CD4-positive, alpha-beta memory T cell (primary cell): ENCODE measurements around the gene OR14A16. TPM values are rescaled to one million over a fixed set of nuclear protein-coding genes. Genes with fewer than 3 reads are reported as not detected.

Source experiments
- CTCF ChIA-PET: fragments of 350-600 bp; sonication (Branson Sonifier 250); formaldehyde crosslinking; loops from one replicate; lab custom pipeline; 2021; ENCODE audit warnings: inconsistent platforms; ENCODE audit not compliant: partially characterized antibody; lab: Charles Lee
- POLR2A ChIA-PET: fragments of 350-600 bp; sonication (Branson Sonifier 250); formaldehyde crosslinking; loops from one replicate; lab custom pipeline; 2021; ENCODE audit not compliant: partially characterized antibody; lab: Charles Lee
- DNase-seq, 5 donors: peaks; one replicate each; pipeline versions ENCODE4 v3.0.0 to v3.0.0-alpha.2; 2020 to 2022; ENCODE audit warnings: mixed read lengths in 1 of 5
- H3K27ac ChIP-seq: one replicate; pipeline ENCODE4 v1.7.0; 2013; ENCODE audit warnings: low read depth, low read length
- H3K27me3 ChIP-seq: 2 replicates; pipeline ENCODE4 v1.7.0; 2013; ENCODE audit warnings: mild to moderate bottlenecking, low read length, moderate library complexity; ENCODE audit not compliant: insufficient read depth
- H3K36me3 ChIP-seq: 2 replicates; pipeline ENCODE4 v1.7.0; 2013; ENCODE audit warnings: mild to moderate bottlenecking, low read length, moderate library complexity; ENCODE audit not compliant: insufficient read depth
- H3K4me1 ChIP-seq: 2 replicates; pipeline ENCODE4 v1.7.0; 2013; ENCODE audit warnings: mild to moderate bottlenecking, low read length, moderate library complexity; ENCODE audit not compliant: insufficient read depth
- H3K4me3 ChIP-seq, 2 donors: one replicate each; pipeline ENCODE4 v1.7.0; 2013; ENCODE audit warnings: low read length in 2 of 2, mild to moderate bottlenecking in 1 of 2
- H3K9me3 ChIP-seq, 2 donors: one replicate each; pipeline ENCODE4 v1.7.0; 2013; ENCODE audit warnings: low read length in 2 of 2, control low read depth in 1 of 2; ENCODE audit not compliant: control insufficient read depth in 1 of 2
- H3K27ac Mint-ChIP-seq, 7 donors: one replicate each; pipeline ENCODE4 v1.8.0; 2020 to 2021; ENCODE audit warnings: mixed read lengths in 7 of 7, mild to moderate bottlenecking in 6 of 7, inconsistent platforms in 3 of 7, moderate library complexity in 3 of 7
- H3K27me3 Mint-ChIP-seq, 2 donors: one replicate each; pipeline ENCODE4 v1.8.0; 2020 to 2021; ENCODE audit warnings: mixed read lengths in 2 of 2
- H3K36me3 Mint-ChIP-seq, 2 donors: one replicate each; pipeline ENCODE4 v1.8.0; 2020 to 2021; ENCODE audit warnings: mixed read lengths in 2 of 2, inconsistent platforms in 1 of 2, mild to moderate bottlenecking in 1 of 2
- H3K4me1 Mint-ChIP-seq, 4 donors: one replicate each; pipeline ENCODE4 v1.8.0; 2020 to 2021; ENCODE audit warnings: mixed read lengths in 4 of 4, mild to moderate bottlenecking in 1 of 4
- H3K4me3 Mint-ChIP-seq, 8 donors: one replicate each; pipeline ENCODE4 v1.8.0; 2020 to 2021; ENCODE audit warnings: mixed read lengths in 8 of 8, mild to moderate bottlenecking in 7 of 8, moderate library complexity in 6 of 8, inconsistent platforms in 3 of 8
- H3K9me3 Mint-ChIP-seq, 8 donors: one replicate each; pipeline ENCODE4 v1.8.0; 2020 to 2021; ENCODE audit warnings: mixed read lengths in 8 of 8, mild to moderate bottlenecking in 5 of 8, inconsistent platforms in 3 of 8, moderate library complexity in 1 of 8
- intact Hi-C: fragments of 100-400 bp; cut with micrococcal nuclease; formaldehyde crosslinking; loops from one replicate; pipeline ENCODE4 v1.15.1; 2023
- polyA plus RNA-seq, 2 donors: library from polyadenylated mRNA; unstranded; fragments of 300-500 nt; fragmentation: Illumina TruSeq; gene quantifications; one replicate each; pipeline ENCODE4 v1.2.3, GENCODE V29; 2021
- total RNA-seq, 2 experiments: library from RNA; stranded (reverse); gene quantifications; one replicate each; pipeline ENCODE4 v1.2.3, GENCODE V29; 2021

The OR14A16 gene
- total and polyA plus RNA-seq, 4 experiments from 2014 or later, result not detected

GRCh38 chr1:247841796-247842195, 17.9 kb upstream of the OR14A16 start, which contains the start of gene OR11L1:
Gene OR11L1, minus strand, starts transcription at chr1:247841896. Its CDS starts 0 bp downstream, at chr1:247841896.
- Mint-ChIP-seq H3K4me3 (no peak within 1 kb of the TSS), H3K36me3 (no peaks in the 10 kb centered on the region), H3K9me3 (peaks cover 0 to 5% (median 0%) of the 10 kb centered on the region in 8 donors), H3K27me3 (no peaks in the 10 kb centered on the region), H3K27ac (no peak within 1 kb of the TSS), H3K4me1 (no peaks in the 10 kb centered on the region)
- no peaks in the 10 kb centered on the region for H3K4me1 ChIP-seq
- H3K27ac ChIP-seq, result no peak within 1 kb of the TSS
- H3K36me3 ChIP-seq, result no peaks in the 10 kb centered on the region
- no peaks in the 10 kb centered on the region for H3K9me3 ChIP-seq
- no peak within 1 kb of the TSS for H3K4me3 ChIP-seq
- DNase-seq, result no peak
- ChIA-PET POLR2A (no interaction called here), CTCF (no interaction called here)
- intact Hi-C loops, result no loop called here
- H3K27me3 ChIP-seq, result no peaks in the 10 kb centered on the region

- intact Hi-C loops, result no loop called here
- no peak for DNase-seq
- Histone ChIP-seq H3K27me3 (no peaks in the 10 kb centered on the region), H3K27ac (no peak overlapping the region), H3K9me3 (no peaks in the 10 kb centered on the region), H3K4me1 (no peaks in the 10 kb centered on the region), H3K36me3 (no peaks in the 10 kb centered on the region), H3K4me3 (no peak overlapping the region)
- Mint-ChIP-seq H3K36me3 (no peaks in the 10 kb centered on the region), H3K4me1 (no peaks in the 10 kb centered on the region), H3K9me3 (peaks cover 0 to 8% (median 0%) of the 10 kb centered on the region in 8 donors), H3K27me3 (peaks cover 0 to 2% of the 10 kb centered on the region in 2 donors), H3K27ac (no peak overlapping the region), H3K4me3 (no peak overlapping the region)
- ChIA-PET CTCF (no interaction called here), POLR2A (no interaction called here)
Measured at GRCh38 chr1:247840818-247841217, 16.9 kb upstream of the OR14A16 start.

- peaks cover 0 to 7% (median 0%) of the 10 kb centered on the region in 8 donors for H3K9me3 Mint-ChIP-seq
- H3K27ac ChIP-seq, result no peak overlapping the region
- H3K9me3 ChIP-seq, result no peaks in the 10 kb centered on the region
- intact Hi-C loops, result no loop called here
- H3K4me1 Mint-ChIP-seq, result no peaks in the 10 kb centered on the region
- no peak overlapping the region for H3K4me3 Mint-ChIP-seq
- H3K36me3 Mint-ChIP-seq, result no peaks in the 10 kb centered on the region
- H3K36me3 ChIP-seq, result no peaks in the 10 kb centered on the region
- no peak overlapping the region for H3K27ac Mint-ChIP-seq
- H3K27me3 ChIP-seq, result no peaks in the 10 kb centered on the region
- H3K27me3 Mint-ChIP-seq, result peaks cover 0 to 6% of the 10 kb centered on the region in 2 donors
- no peak for DNase-seq
- H3K4me1 ChIP-seq, result no peaks in the 10 kb centered on the region
- ChIA-PET POLR2A (no interaction called here), CTCF (no interaction called here)
- H3K4me3 ChIP-seq, result no peak overlapping the region
Measured at GRCh38 chr1:247833601-247834000, 9.7 kb upstream of the OR14A16 start.

GRCh38 chr1:247829656-247830055, 5.7 kb upstream of the OR14A16 start:
- Histone ChIP-seq H3K4me1 (no peaks in the 10 kb centered on the region), H3K27me3 (no peaks in the 10 kb centered on the region), H3K4me3 (no peak overlapping the region), H3K27ac (no peak overlapping the region), H3K36me3 (no peaks in the 10 kb centered on the region), H3K9me3 (no peaks in the 10 kb centered on the region)
- Mint-ChIP-seq H3K27me3 (peaks cover 0 to 4% of the 10 kb centered on the region in 2 donors), H3K4me3 (no peak overlapping the region), H3K36me3 (no peaks in the 10 kb centered on the region), H3K9me3 (peaks cover 0 to 3% (median 0%) of the 10 kb centered on the region in 8 donors), H3K27ac (no peak overlapping the region), H3K4me1 (no peaks in the 10 kb centered on the region)
- DNase-seq, result no peak
- POLR2A ChIA-PET, result no interaction called here
- intact Hi-C loops, result no loop called here
- CTCF ChIA-PET, result no interaction called here

GRCh38 chr1:247825362-247825761, 1.4 kb upstream of the OR14A16 start:
- Histone ChIP-seq H3K36me3 (no peaks in the 10 kb centered on the region), H3K27ac (no peak overlapping the region), H3K4me3 (no peak overlapping the region), H3K9me3 (no peaks in the 10 kb centered on the region), H3K4me1 (no peaks in the 10 kb centered on the region), H3K27me3 (no peaks in the 10 kb centered on the region)
- Mint-ChIP-seq H3K27me3 (no peaks in the 10 kb centered on the region), H3K4me3 (no peak overlapping the region), H3K9me3 (no peaks in the 10 kb centered on the region), H3K36me3 (no peaks in the 10 kb centered on the region), H3K27ac (no peak overlapping the region), H3K4me1 (peaks cover 0 to 1% (median 0%) of the 10 kb centered on the region in 4 donors)
- CTCF ChIA-PET, result no interaction called here
- no peak for DNase-seq
- intact Hi-C loops, result no loop called here
- POLR2A ChIA-PET, result no interaction called here

GRCh38 chr1:247822060-247822459, 1.9 kb downstream of the OR14A16 start:
- POLR2A ChIA-PET, result no interaction called here
- Histone ChIP-seq H3K27me3 (no peaks in the 10 kb centered on the region), H3K4me1 (no peaks in the 10 kb centered on the region), H3K4me3 (no peak overlapping the region), H3K27ac (no peak overlapping the region), H3K36me3 (no peaks in the 10 kb centered on the region), H3K9me3 (no peaks in the 10 kb centered on the region)
- no peaks in the 10 kb centered on the region for H3K36me3 Mint-ChIP-seq
- H3K27ac Mint-ChIP-seq, result no peak overlapping the region
- no peak for DNase-seq
- intact Hi-C loops, result no loop called here
- H3K4me3 Mint-ChIP-seq, result no peak overlapping the region
- peaks cover 0 to 3% (median under 1%) of the 10 kb centered on the region in 4 donors for H3K4me1 Mint-ChIP-seq
- H3K27me3 Mint-ChIP-seq, result peaks cover 0 to 1% of the 10 kb centered on the region in 2 donors
- CTCF ChIA-PET, result no interaction called here
- no peaks in the 10 kb centered on the region for H3K9me3 Mint-ChIP-seq

- CTCF ChIA-PET, result no interaction called here
- intact Hi-C loops, result no loop called here
- Mint-ChIP-seq H3K27ac (no peak overlapping the region), H3K9me3 (peaks cover 0 to 2% (median 0%) of the 10 kb centered on the region in 8 donors), H3K27me3 (peaks cover 0 to 1% of the 10 kb centered on the region in 2 donors), H3K4me3 (no peak overlapping the region), H3K36me3 (no peaks in the 10 kb centered on the region), H3K4me1 (no peaks in the 10 kb centered on the region)
- H3K27me3 ChIP-seq, result no peaks in the 10 kb centered on the region
- no peaks in the 10 kb centered on the region for H3K4me1 ChIP-seq
- DNase-seq, result no peak
- H3K4me3 ChIP-seq, result no peak overlapping the region
- H3K27ac ChIP-seq, result no peak overlapping the region
- POLR2A ChIA-PET, result no interaction called here
- H3K36me3 ChIP-seq, result no peaks in the 10 kb centered on the region
- H3K9me3 ChIP-seq, result no peaks in the 10 kb centered on the region
Measured at GRCh38 chr1:247812637-247813036, 11.3 kb downstream of the OR14A16 start.

GRCh38 chr1:247797518-247797917, 26.4 kb downstream of the OR14A16 start:
- Histone ChIP-seq H3K4me3 (no peak overlapping the region), H3K27me3 (no peaks in the 10 kb centered on the region), H3K4me1 (no peaks in the 10 kb centered on the region), H3K36me3 (no peaks in the 10 kb centered on the region), H3K27ac (no peak overlapping the region), H3K9me3 (no peaks in the 10 kb centered on the region)
- Mint-ChIP-seq H3K36me3 (no peaks in the 10 kb centered on the region), H3K4me1 (no peaks in the 10 kb centered on the region), H3K27me3 (peaks cover 0 to 4% of the 10 kb centered on the region in 2 donors), H3K9me3 (peaks cover 0 to 3% (median under 1%) of the 10 kb centered on the region in 8 donors), H3K4me3 (no peak overlapping the region), H3K27ac (no peak overlapping the region)
- ChIA-PET CTCF (no interaction called here), POLR2A (no interaction called here)
- intact Hi-C loops, result no loop called here
- DNase-seq, result no peak
